GM21786 (cell line): ENCODE data around the gene MS4A14.
"Not testable (repeated sequence)": the region's sequence is repeated elsewhere in the genome, so short reads cannot be mapped to it uniquely, and the experiment has no call there.

Source experiments
- ATAC-seq: cut with Tn5 transposase; IDR thresholded peaks from one replicate; pipeline ENCODE4 v1.9.1; 2021; ENCODE audit not compliant: unreplicated experiment

Gene MS4A14

GRCh38 chr11:60378354-60378753 is 17.9 kb upstream of the MS4A14 start, which contains the start of gene MS4A7:
Gene MS4A7, plus strand, starts transcription at chr11:60378532. Its CDS starts 4,610 bp downstream, at chr11:60383142.
- peak; percentile 84 for ATAC-seq

- peak; percentile 94 for ATAC-seq
Observed at GRCh38 chr11:60389279-60389910, 6.9 kb upstream of the MS4A14 start.

GRCh38 chr11:60390419-60390818 is 5.8 kb upstream of the MS4A14 start:
- no peak for ATAC-seq

- no peak for ATAC-seq
Observed at GRCh38 chr11:60392361-60392760, 3.9 kb upstream of the MS4A14 start.

- no peak for ATAC-seq
Observed at GRCh38 chr11:60393016-60393415, 3.2 kb upstream of the MS4A14 start.

DNA sequence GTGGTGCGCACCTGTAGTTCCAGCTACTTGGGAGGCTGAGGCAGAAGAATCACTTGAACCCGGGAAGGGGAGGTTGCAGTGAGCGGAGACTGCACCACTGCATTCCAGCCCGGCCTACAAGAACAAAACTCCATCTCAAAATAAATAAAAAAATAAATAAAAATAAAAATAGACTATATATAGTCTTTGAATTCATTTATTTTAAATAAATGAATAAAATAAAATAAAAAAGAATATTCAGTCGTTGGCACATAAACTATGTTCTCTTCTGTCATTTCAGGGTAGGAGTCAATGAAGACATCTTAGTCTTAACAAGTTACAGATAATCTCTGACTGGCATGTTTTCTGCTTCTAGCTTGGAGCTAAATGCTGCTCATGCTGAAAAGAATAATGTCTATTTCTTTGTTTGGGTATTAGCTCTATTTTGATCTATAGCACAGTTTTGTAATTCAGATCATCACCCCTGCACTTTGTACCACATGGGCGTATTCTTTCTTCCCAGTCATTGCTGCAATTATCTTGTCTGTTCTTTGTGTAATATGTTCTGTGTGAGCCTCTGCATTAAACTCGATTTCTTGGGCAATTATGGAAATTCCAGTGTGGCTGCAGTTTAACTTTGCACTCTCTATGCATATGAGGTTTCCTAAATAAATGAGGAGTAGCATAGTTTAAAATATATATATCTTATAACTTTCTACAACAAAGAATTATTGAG is 1.4 kb upstream of the MS4A14 start:
- ATAC-seq = no peak

DNA sequence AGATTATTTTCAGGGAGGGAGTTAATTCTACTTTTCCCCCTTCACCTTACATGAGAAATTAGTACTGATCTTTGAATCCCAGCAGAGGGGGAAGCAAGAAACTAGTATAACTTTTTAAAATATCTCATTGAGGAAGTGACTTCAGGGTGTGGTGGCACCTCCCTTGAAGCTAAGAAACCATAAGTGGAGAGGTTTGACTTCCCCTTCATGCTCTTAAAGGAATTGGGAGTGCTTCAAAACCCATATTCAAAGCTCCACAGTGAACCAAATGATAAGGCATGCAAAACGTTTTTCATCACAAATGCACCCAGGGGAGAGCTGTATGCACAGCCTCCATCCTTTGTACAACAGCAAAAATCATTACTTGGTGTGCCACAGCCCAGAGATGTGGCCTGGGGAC is 540 bp downstream of the MS4A14 start:
- ATAC-seq = peak; percentile 72

- no peak for ATAC-seq
Observed at GRCh38 chr11:60420015-60420414, 23.8 kb downstream of the MS4A14 start.

GRCh38 chr11:60422609-60423008 is 26.4 kb downstream of the MS4A14 start:
- no peak for ATAC-seq

GRCh38 chr11:60428517-60428916 is 32.3 kb downstream of the MS4A14 start:
- no peak for ATAC-seq

DNA sequence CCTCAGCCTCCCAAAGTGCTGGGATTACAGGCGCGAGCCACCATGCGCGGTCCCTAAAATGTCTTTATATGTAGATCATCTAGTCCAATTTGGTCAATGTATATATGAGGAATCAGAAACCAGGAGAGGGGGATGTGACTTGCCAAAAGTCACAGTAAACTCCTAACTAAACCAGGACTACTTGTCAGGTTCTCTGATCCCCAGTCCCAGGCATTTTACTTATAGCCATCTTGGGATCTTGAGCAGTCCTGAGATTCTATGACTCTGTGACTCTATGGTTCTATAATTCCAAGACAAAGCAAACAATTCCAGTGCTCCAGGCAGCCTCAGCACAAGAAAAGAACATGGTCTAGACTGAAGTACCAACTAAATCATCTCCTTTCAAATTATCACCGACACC is 33.0 kb downstream of the MS4A14 start, which contains the start of gene MS4A5:
TSS of gene MS4A5 (plus strand) at position 301 of the 400 bp plus-strand sequence. CDS start 103 bp downstream, outside the sequence.
- no peak for ATAC-seq

DNA sequence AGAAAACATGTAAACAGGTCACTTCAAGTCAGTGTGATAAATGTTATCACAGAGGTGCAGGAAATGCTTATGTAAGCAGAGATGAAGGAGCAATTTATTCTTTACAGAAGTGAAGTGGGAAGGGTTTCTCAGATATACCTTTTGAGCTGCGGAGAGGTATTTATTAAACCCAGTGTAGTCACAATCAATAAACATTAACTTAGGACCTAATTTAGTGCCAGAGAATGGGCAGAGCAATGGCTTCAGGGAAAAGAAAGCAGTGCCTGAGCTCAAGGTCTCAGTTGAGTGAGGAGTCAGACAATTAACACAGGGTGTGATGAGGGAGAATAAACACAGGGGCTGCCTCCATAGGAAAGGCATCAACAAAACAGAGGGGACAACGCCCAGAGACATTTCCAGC is 35.0 kb downstream of the MS4A14 start:
- ATAC-seq = no peak

GRCh38 chr11:60433401-60433800 is 37.1 kb downstream of the MS4A14 start:
- ATAC-seq = no peak

DNA sequence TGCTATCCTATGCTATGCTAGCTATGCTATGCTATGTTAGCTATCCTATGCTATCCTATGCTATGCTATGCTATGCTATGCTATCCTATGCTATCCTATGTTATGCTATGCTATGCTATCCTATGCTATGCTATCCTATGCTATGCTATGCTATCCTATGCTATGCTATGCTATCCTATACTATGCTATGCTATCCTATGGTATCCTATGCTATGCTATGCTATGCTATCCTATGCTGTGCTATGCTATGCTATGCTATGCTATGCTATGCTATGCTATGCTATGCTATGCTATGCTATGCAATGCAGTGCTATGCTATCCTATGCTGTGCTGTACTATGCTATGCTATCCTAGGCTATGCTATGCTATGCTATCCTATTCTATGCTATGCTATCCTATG is 50.8 kb downstream of the MS4A14 start:
- ATAC-seq = no peak

- no peak for ATAC-seq
Observed at GRCh38 chr11:60447846-60448245, 51.6 kb downstream of the MS4A14 start.

DNA sequence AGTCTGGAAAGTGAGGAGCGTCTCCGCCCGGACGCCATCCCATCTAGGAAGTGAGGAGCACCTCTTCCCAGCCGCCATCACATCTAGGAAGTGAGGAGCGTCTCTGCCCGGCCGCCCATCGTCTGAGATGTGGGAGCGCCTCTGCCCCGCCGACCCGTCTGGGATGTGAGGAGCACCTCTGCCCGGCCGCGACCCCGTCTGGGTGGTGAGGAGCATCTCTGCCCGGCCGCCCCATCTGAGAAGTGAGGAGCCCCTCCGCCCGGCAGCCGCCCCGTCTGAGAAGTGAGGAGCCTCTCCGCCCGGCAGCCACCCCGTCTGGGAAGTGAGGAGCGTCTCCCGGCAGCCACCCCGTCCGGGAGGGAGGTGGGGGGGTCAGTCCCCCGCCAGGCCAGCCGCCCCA is 54.9 kb downstream of the MS4A14 start:
- ATAC-seq = not testable (repeated sequence)

- ATAC-seq = no peak
Observed at GRCh38 chr11:60454212-60454611, 58.0 kb downstream of the MS4A14 start.

DNA sequence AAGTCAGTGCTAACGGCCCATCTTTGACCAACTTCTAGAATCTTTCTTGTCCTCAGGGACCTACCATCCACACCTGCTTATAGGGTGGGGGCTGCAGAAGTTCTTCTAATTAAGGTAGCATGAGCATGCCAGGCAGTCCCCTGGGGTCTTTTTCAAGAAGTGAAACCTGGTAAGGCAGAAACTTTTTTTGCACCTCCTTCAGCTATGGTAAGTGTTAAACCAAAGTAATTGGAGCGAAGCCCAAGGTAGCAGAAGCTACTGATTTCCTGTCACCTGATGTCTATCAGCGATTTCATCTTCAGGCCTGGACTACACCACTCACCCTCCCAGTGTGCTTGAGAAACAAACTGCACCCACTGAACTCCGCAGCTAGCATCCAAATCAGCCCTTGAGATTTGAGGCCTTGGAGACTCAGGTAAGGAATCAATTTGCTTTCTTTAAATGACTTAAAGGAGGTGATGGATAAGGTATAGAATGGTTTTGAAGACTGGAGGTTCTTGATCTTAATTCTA is 59.3 kb downstream of the MS4A14 start, which contains the start of gene MS4A1:
TSS of gene MS4A1 (plus strand) at position 317 of the 512 bp plus-strand sequence. CDS start 6,528 bp downstream, outside the sequence.
- ATAC-seq = peak; percentile 87

GRCh38 chr11:60457576-60457975 is 61.3 kb downstream of the MS4A14 start:
- ATAC-seq = peak; percentile 30

DNA sequence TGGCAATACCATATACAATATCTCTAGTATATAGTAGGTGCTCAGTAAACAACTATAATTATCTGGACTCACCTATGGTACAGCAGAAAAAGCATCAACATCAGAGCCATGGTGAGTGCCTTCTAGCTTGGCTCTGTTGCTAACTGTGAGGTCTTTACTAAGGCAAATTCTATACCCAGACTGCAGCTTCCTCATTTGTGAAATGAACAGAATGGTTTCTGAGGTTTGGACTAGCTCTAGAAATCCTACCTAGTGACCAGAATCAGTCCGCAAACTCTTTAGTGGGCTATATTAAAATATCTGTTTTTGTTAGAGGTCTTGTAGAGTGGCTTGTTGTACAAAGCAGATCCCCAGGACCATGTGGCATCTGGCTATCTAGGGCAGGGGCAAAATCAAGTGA is 63.1 kb downstream of the MS4A14 start:
- ATAC-seq = no peak
